GM19238 (cell line): ENCODE data around the gene SVIL.
"Not testable (repeated sequence)": the region's sequence is repeated elsewhere in the genome, so short reads cannot be mapped to it uniquely, and the experiment has no call there.

Experiments
- DNase-seq: peaks from one replicate; pipeline ENCODE4 v3.0.0; 2011; ENCODE audit warnings: low spot score; ENCODE audit not compliant: insufficient read length

The SVIL gene

GRCh38 chr10:29488471-29488870 is 146.3 kb downstream of the SVIL start:
- DNase-seq = not testable (repeated sequence)

GRCh38 chr10:29487884-29488266 is 146.9 kb downstream of the SVIL start:
- DNase-seq = not testable (repeated sequence)

- not testable (repeated sequence) for DNase-seq
These were observed 147.5 kb downstream of the SVIL start for GRCh38 chr10:29487032-29487883.

DNA sequence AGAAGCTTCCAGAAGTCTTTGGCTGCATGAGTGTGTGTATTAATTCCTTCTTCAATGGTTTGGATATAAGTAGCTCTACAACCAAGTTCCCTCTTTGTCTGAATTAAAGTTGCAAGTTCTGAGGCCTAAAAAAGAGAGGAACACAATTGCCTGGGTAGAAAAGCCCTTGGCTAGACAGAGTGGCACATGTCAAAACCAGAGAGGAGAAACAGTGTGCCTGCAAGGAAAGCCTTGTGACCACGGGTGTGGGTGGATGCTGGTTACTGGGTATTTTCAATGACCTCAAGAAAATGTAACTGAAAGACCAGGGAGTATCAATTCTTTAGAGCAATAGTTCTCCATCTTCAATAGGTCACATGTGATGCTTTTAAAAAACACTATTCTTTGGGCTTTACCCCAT is 148.3 kb downstream of the SVIL start:
- DNase-seq = no peak

DNA sequence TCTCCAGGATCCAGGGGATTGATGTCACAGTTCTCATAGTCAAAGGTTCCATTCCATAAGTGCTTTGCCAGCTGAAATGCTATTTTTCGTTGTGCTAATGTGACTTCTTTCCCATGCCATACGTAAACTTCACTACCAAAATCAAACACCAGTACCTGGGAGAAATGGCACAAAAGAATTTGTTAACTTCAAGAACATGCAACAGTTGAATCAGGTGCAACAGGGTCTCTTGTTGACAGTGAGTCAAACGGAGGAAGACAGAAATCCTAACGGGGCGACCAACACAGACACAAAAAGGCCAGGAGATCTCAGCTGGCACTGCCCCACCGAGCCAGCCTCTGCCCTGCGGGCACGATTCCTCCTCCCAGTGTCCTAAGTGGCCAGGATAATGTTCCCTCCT is 150.1 kb downstream of the SVIL start:
- DNase-seq = not testable (repeated sequence)

GRCh38 chr10:29482591-29483431 is 152.0 kb downstream of the SVIL start:
- no peak for DNase-seq

GRCh38 chr10:29481906-29482440 is 152.8 kb downstream of the SVIL start:
- no peak for DNase-seq

DNA sequence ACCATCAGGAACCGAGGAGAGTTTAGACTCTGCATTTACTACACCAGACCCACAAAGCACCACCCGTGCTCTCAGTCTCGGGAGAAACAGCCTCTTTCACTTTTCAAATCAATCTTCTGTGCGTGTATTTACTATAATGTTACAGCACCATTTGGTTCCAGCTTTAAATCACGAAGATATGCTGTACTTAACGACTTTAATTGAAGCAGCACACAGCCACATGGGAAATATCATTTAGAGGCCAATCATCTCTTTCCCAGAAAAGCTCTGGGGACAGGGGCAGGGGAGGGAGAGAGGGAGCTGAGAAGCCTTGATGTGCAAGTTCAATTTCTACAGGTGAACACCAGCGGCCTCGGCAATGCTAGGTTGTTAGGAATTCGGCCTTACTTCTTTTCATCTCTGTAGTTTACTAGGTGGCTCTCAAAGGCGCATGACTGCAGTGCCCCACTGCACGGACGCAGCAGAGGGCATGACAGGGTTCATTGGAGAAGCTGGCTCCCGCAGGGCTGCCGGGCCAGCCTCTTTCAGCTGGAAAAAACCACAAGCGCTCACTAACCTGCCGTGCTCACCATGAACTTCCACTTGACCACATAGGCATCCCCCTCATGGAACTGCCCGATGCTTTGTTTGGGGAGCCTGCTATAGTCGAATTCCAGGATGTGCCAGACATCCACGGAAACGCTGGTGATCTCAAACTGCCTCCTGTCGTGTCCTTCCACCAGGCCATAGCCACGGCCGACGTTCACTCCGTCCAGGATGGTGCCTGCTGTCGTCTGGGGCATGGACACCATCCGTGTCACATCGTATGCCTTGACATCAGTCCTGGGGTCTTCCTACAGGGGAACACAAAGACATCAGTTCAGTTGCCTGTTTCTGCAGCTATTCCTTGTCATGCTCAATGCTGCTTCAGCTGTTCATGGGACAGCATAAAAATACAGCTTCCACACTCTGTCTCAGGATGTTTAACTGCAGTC is 154.5 kb downstream of the SVIL start:
- no peak for DNase-seq

- DNase-seq = no peak
These were observed 155.5 kb downstream of the SVIL start for GRCh38 chr10:29479081-29479925.

DNA sequence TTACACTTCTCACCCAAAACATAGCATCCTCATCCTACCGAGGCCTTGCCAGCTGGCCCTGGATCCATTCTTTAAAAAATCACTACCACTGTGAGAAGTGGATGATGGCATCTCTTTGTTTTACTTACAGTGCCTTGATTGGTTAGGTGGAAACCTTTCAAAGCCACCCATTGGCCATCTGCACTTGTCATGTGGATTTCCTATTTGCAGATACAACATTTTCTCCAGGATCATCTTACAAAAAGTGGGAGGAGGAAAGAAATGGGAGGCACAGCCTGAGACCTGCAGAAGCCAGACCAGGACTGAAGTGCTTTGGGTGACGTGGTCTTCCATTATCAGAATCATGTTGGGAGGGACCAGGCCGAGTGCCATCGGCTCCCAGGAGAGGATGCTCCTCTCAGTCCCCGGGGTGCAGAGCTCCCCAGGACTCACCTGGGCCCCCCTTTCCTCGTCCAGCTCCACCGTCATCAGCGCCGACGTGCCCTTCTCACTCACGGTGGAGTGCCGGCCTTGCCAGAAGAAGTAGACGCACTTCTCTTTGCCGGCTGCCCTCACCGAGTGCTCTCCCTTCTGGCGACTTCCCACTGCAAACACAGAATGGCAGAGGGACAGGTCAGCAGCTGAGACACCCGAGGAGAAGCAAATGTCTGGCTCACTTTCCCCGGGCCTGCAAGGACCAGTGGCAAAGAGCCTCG is 161.2 kb downstream of the SVIL start:
- DNase-seq = no peak

DNA sequence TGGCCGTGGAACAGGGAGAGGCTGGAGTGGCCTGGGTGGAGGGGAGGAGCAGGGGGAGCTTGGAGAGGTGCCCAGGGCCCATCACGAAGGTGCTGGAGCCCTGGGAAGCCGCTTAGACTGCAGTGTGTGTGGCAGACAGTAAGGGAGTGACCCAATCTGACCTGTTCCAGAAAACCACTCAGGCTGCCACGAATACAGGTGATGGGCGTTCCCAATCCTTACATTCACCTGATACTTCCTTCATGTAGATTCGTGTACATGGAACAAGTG is 161.7 kb downstream of the SVIL start:
- no peak for DNase-seq

DNA sequence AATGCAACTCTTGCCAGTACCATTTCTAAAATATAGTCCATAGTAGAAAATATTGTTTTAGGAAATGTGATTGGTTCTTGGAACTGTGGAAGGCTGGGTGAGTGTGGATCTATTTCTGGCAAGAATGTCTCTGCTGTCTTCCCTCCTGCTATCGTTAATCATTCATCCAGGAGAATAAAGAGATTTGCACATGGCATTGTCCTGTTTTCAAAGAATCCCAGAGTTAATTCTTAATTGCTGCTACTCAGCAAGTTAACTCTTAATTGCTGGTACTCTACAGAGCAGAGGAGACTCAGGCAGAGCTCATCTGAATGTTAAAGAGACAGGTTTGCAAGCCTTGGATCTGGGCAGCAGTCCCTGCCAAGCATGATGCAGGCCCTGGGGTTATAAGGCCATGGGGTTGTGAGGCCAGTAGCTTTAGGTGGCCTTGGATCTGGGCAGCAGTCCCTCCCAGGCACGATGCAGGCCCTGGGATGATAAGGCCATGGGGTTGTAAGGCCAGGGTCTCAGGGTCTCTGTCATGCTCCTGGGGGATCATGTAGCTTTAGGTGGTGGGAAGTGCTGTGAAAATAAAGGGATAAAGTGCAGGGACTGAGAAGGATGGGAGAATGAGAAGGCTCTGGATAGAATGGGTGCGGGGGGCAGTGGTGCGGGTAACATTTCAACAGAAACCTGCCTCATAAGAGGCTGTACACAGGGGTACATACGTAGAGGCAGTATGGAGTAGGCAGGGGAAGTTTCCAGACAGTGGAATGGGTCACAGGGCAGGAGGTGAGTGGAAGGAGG is 162.3 kb downstream of the SVIL start:
- DNase-seq = no peak

- DNase-seq = no peak
These were observed 163.3 kb downstream of the SVIL start for GRCh38 chr10:29471544-29471859.

GRCh38 chr10:29470843-29471543 is 163.8 kb downstream of the SVIL start:
- no peak for DNase-seq

DNA sequence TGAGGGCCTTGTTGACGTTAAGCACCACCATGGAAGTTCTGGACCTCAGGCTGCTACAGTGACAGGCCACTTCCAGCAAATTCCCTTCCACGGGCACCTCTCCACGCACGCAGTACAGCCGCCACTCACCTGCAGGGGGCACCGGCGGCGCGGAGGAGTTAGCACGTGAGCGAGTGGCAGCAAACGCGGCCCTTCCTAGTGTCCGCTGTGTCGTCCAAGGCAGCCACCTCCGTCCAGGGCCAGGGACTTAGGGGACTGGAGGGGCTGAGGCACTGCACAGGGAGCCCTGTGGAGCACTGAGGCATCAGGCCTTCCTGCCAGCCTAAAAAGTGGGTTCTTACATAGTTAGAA is 164.4 kb downstream of the SVIL start:
- no peak for DNase-seq

GRCh38 chr10:29469481-29470354 is 165.1 kb downstream of the SVIL start:
- DNase-seq = no peak

GRCh38 chr10:29465384-29465783 is 169.4 kb downstream of the SVIL start:
- DNase-seq = no peak
